HS-5 (cell line): ENCODE results near the gene LMAN2L.

Experiments used
- DNase-seq: peaks from one replicate; pipeline ENCODE4 v3.0.0-alpha.2; 2012; ENCODE audit warnings: low read depth

The LMAN2L gene

DNA sequence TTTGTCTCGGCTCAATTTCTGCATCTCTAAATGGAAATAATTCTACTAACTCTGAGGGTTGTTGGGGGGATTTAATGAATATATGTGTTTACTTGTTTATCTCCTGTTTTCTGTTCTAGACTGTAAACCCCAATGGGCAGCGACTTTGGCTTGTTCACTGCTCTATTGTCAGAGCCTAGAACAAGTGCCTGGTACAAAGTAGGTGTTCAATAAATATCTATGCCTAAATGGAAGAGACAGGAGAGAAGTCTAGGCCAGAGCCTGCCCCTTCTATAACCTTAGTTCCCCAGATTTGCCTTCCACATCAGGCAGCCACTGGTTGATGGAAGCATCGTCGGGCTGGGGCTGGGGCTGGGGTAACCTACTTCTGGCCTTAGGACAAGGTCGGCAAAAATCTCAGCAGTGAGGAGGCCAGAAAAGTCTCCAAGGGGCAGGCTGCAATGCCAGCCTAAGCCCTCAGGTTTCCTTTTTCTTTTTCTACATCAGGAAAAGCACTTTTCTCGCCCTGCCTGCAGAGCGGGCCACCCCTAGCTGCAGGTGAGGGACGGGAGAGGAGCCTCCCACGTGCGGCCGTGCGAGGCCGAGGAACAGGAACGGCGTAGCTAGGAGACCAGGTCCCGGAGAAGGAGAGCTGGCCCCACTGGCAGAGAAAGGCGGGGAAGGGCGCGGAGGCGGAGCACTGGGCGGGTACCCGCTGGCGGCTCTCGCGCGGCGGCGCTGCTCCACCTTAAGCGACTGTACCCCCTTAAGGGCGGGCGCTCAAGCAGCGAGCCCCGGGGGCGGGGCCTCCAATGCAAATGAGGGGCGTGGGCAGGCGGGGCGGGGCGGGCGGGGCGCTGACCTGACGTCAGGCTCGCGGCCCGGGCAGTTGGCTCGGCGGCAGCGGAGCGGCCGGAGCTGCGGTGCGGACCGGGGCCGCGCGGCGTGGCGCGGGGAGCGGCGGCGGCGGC, 20.4 kb upstream of the LMAN2L start, which contains the start of gene CNNM4:
TSS of gene CNNM4 (plus strand) at position 867 of the 950 bp plus-strand sequence. CDS start 98 bp downstream, outside the sequence.
- DNase-seq, result peak; percentile 97

DNA sequence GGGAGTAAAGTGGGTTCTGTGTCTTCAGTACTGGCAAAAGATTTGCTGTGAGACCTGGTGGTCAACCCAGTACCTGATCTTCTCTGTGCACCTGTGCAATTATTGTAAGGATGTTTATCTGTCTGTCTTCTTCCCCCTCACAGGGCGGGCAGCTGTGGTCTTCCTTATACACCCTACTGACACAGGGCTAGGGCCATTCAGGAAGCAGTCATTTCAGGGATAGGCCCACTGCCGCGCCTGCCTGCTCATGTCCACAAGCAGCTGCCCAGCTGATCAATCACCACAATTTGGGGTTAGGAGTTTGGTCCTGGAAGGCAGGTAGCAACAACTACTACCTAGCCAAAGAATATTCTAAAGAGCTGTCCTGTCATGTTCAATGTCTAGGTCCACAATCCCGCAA, 19.7 kb upstream of the LMAN2L start:
- DNase-seq, result no peak

GRCh38 chr2:96758987-96759386, 19.1 kb upstream of the LMAN2L start:
- no peak for DNase-seq

- DNase-seq, result no peak
Observed at GRCh38 chr2:96757477-96757860, 17.6 kb upstream of the LMAN2L start.

DNA sequence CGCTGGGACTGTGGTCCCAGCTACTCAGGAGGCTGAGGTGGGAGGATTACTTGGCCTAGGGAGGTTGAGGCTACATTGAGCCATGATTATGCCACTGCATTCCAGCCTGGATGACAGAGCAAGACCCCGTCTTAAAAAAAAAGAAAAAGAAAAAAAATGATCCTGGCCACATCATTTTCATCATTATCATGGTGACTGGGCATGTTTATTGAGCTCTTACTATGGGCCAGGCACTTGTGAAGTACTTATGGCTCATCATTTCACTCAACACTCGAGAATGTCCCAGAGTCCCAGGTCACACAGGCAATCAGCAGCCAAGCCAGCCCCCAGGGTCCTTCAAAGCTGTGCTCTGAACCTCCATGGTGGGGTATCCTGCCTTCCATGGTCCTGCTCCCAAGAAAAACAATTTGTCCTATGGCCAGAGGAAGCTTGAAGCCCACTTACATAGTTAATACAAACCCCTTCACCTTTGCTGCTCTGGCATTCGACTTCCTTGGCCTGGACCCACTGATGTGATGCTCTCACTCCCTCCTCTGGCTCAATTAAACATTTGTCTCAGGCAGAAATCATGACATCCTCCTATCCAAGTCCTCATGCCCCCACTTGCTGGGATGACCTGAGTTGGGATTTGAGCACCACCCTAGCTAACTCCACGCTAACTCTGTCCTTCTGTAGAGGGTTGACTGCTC, 17.1 kb upstream of the LMAN2L start:
- no peak for DNase-seq

DNA sequence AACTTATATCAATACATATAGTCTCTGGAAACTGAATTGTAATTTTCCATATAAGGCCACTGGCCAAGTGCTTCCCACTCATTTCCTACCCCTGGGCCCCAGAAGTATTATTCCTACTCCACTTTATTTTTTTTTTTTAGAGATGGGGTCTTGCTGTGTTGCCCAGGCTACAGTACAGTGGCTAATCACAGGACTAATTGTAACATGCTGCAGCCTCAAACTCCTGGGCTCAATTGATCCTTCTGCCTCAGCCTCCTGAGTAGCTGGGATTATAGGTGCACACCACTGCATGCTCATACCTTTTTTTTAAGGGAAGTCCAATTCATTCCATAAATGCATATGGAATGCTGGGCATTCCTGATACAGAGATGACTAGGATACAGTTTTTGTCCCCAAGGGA, 14.5 kb upstream of the LMAN2L start:
- DNase-seq, result no peak

DNA sequence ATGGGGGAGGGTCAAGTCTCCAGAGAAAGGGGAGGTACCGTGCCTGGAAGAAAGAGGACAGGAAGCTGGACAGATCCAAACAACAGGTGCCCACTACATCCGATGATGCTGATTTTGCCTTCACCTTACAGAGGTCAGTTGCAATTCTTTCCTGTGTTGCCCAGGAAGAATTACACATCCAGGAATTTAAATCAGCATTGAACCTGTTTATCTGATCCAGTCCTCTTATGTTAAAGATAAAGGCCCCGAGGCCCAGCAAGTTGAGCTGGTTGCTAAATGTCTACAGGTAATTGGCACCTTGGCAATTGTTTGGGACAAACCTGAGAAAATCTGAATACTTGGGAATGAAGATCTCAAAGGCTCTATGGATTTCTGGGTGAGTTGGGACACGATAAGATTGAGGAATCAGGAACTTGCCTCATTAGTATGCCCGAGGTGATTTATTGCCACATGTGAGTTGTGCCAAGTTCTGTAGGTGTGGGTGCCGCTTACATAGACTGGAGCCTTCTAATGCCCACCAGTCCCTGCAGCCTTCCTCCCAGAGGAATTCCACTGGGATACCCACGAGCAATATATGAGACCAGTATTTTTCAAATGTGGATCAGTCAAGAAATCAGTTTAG, 13.9 kb upstream of the LMAN2L start:
- DNase-seq, result no peak

- no peak for DNase-seq
Observed at GRCh38 chr2:96751800-96752199, 11.9 kb upstream of the LMAN2L start.

GRCh38 chr2:96747061-96747617, 7.3 kb upstream of the LMAN2L start:
- no peak for DNase-seq

DNA sequence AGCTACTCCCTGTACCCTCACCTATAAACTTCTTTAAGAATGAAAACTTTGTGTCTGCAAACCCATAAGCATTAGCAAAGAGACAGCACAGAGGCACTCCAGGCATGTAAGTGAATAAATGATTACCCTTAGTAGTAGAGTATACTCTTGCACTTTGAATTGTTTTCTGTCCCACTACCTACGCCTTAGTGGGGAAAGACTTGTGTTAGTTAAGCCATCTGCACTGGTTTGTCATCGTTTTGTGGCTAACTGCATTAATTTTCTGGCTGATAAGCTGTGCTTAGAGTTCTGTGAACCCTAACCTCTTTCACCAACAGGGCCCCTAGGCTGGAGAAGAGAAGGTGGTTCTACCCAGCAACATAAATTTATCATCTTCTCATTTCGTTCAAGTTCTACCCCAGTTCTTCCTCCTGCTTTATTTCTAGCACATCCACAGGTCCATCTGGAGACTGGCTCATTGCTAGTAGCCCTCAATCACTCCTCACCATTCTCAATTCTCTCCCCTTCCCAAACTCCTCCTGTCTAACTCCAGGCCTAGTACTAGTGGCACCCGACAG, 710 bp downstream of the LMAN2L start:
- DNase-seq, result no peak

DNA sequence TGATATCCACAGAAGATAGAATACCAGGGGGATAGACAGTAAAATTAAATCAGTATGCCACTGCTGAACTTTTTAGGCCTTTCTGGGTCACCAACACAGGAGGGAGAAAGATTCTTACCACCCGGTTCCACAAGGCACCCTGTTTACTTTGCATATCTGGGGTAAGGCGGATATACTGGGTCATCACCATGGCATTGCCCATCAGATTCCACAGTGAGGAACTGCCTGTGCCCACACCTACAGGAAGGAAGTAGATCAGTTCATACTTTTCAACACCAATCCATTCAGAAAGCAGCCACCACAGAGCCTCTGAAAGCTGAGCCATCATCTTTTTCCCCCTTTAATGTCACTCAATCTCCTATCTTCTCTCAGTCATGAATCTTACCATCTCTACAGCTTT, 2.0 kb downstream of the LMAN2L start:
- DNase-seq, result no peak

DNA sequence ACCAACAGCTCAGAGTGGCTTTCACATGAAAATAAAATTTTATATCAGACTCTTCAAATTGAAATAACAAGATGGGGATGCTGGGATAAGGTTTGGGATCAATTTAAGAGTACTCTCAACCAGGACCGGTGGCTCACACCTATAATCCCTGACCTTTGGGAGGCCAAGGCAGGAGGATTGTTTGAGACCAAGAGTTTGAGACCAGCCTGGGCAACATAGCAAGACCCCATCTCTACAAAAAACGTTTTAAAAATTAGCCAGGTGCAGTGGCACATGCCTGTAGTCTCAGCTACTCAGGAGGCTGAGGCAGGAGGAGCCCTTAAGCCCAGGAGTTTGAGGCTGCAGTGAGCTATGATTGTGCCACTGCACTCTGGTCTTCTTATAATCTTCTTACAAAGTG, 2.6 kb downstream of the LMAN2L start:
- DNase-seq, result no peak

- no peak for DNase-seq
Observed at GRCh38 chr2:96734880-96735583, 4.8 kb downstream of the LMAN2L start.

GRCh38 chr2:96733931-96734330, 5.9 kb downstream of the LMAN2L start:
- DNase-seq, result no peak

DNA sequence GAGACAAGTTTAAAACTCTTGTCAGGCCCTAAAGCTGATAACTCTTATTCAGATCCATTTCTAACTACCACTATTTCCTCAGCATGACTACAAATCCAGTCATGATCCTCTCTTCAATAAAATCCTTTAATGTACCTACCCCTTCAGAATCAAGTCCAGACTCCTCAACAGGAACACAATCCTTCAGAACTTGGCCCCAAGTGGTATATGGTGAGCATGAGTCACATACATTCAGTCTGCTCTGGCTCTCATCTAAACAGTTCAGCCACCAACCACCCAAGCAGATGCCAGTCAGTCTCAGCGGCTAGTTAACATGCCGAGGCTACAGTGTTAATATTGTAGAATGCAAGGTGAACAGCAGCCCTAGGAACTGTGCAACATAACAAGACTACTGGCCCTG, 9.7 kb downstream of the LMAN2L start:
- peak; percentile 37 for DNase-seq

DNA sequence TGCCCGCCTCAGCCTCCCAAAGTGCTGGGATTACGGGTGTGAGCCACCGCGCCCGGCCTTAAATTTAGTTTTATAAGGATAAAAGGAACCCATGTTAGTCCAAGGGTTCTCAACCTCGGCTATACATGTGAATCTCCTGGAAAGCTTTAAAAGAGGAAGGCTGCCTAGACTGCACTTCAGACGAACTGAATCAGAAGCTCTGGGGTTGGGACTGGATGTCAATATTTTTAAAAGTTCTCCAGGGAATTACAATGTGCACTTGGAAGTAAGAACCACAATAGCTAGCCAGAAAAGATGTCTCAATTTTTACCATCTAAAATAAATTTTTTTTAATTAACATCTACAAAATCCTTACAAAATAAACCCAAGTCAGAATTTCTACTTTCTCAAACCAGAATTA, 10.1 kb downstream of the LMAN2L start:
- no peak for DNase-seq

- no peak for DNase-seq
Observed at GRCh38 chr2:96727431-96727830, 12.4 kb downstream of the LMAN2L start.

DNA sequence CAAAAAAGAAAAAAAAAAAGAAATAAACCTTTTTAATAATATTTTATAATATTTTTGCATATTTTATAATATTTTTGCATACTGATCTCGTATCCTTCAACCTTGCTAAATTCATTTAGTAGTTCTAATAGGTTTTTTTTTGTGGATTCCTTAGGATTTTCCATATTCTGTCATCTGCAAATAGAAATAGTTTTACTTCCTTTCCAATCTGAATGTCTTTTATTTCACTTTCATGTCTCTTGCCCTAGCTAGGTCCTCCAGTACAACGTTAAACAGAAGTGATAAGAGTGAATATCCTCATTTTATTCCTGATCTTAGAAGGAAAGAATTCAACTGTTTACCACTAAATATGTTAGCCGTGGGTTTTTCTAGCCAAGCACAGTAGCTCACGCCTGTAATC, 13.7 kb downstream of the LMAN2L start:
- no peak for DNase-seq

- DNase-seq, result no peak
Observed at GRCh38 chr2:96716388-96716787, 23.5 kb downstream of the LMAN2L start.

- no peak for DNase-seq
Observed at GRCh38 chr2:96715658-96716057, 24.2 kb downstream of the LMAN2L start.

DNA sequence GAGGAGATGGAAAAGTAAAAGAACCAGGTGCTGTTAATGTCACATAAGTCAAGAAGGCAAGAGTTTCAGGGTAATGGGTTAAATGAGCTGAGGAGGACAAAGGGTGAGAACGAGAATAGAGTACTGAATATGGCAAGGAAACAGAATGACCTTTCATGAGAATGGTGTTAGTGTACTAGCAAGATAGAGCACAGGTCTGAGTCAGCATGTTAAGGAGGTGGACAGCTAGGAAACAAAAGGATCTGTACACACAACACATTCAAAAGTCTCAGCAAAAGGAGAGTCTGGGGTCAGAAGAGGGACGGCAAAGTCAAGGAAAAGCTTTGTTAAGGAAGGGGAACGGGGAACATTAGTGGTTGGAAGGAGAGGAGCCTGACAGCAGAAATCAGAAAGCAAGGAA, 28.9 kb downstream of the LMAN2L start:
- no peak for DNase-seq
